ENCODE results near the gene CCDC87. TPM values are rescaled to one million over a fixed set of nuclear protein-coding genes. Genes with fewer than 3 reads are reported as not detected.

CCDC87 gene
- total RNA-seq, 4 donors from 2014 or later, result 0.11 to 0.42 (median 0.25) TPM

- peak in 1 of 2 donors; percentile 32 for DNase-seq (ENCODE audit: low spot score in 2 of 2)
- no peak overlapping the region for H3K4me3 ChIP-seq (ENCODE audit: low read depth, poor library complexity, severe bottlenecking)
- 80 to 81% methylated on average over 7 of the region's 7 CpGs for WGBS, 2 donors
- no peak for TF ChIP-seq CTCF (IDR thresholded peaks at IDR 0.05)
- TF ChIP-seq POLR2A (IDR thresholded peaks at IDR 0.05), result no peak
- intact Hi-C loops (cut with DNase I; ENCODE audit: low total_unique reads), result no loop called here
Measured at GRCh38 chr11:66626926-66627325, 34.1 kb upstream of the CCDC87 start.

- DNase-seq (ENCODE audit: low spot score in 2 of 2), result peak in 1 of 2 donors; percentile 31
- intact Hi-C loops (cut with DNase I; ENCODE audit: low total_unique reads), result no loop called here
- WGBS, 2 donors, result 95 to 97% methylated on average over 25 of the region's 25 CpGs
- TF ChIP-seq POLR2A (IDR thresholded peaks at IDR 0.05), result no peak
- TF ChIP-seq CTCF (IDR thresholded peaks at IDR 0.05), result no peak
- H3K4me3 ChIP-seq (ENCODE audit: low read depth, poor library complexity, severe bottlenecking), result no peak overlapping the region
Measured at GRCh38 chr11:66626382-66626781, 33.5 kb upstream of the CCDC87 start.

GRCh38 chr11:66625752-66626149 is 32.9 kb upstream of the CCDC87 start:
- WGBS, 2 donors, result 92% methylated on average over 9 of the region's 9 CpGs
- intact Hi-C loops (cut with DNase I; ENCODE audit: low total_unique reads), result no loop called here
- no peak overlapping the region for H3K4me3 ChIP-seq (ENCODE audit: low read depth, poor library complexity, severe bottlenecking)
- DNase-seq (ENCODE audit: low spot score in 2 of 2), result no peak
- TF ChIP-seq POLR2A (IDR thresholded peaks at IDR 0.05), result no peak
- no peak for TF ChIP-seq CTCF (IDR thresholded peaks at IDR 0.05)

GRCh38 chr11:66625041-66625751 is 32.3 kb upstream of the CCDC87 start:
- DNase-seq (ENCODE audit: low spot score in 2 of 2), result peak in 1 of 2 donors; percentile 75
- TF ChIP-seq CTCF (IDR thresholded peaks at IDR 0.05), result no peak
- TF ChIP-seq POLR2A (IDR thresholded peaks at IDR 0.05), result no peak
- intact Hi-C loops (cut with DNase I; ENCODE audit: low total_unique reads), result no loop called here
- 95 to 97% methylated on average over 26 of the region's 26 CpGs for WGBS, 2 donors
- no peak overlapping the region for H3K4me3 ChIP-seq (ENCODE audit: low read depth, poor library complexity, severe bottlenecking)

GRCh38 chr11:66624450-66624849 is 31.6 kb upstream of the CCDC87 start:
- DNase-seq (ENCODE audit: low spot score in 2 of 2), result peak in 1 of 2 donors; percentile 71
- no peak for TF ChIP-seq CTCF (IDR thresholded peaks at IDR 0.05)
- TF ChIP-seq POLR2A (IDR thresholded peaks at IDR 0.05), result no peak
- 84 to 88% methylated on average over 16 of the region's 16 CpGs for WGBS, 2 donors
- H3K4me3 ChIP-seq (ENCODE audit: low read depth, poor library complexity, severe bottlenecking), result no peak overlapping the region
- intact Hi-C loops (cut with DNase I; ENCODE audit: low total_unique reads), result no loop called here

All from lower leg skin (tissue), 4 donors.